Cardiac muscle cell (in vitro differentiated cells and primary cell): ENCODE data around the gene KYAT1. TPM values are rescaled to one million over a fixed set of nuclear protein-coding genes. Genes with fewer than 3 reads are reported as not detected.
"Not testable (repeated sequence)": the region's sequence is repeated elsewhere in the genome, so short reads cannot be mapped to it uniquely, and the experiment has no call there.

Experiments used
- DNase-seq, 2 donors: peaks; one replicate each; pipeline versions ENCODE4 v3.0.0 to v3.0.0-alpha.2; 2010 to 2017; ENCODE audit warnings: low read depth in 1 of 2, low spot score in 1 of 2
- H3K27ac ChIP-seq: fragments of 200-600 bp; sonication (generic); 2 replicates; pipeline ENCODE4 v1.5.1; 2016
- H3K27me3 ChIP-seq: fragments of 200-600 bp; sonication (generic); 2 replicates; pipeline ENCODE4 v1.6.0; 2016; ENCODE audit warnings: control low read depth
- H3K36me3 ChIP-seq: fragments of 200-600 bp; sonication (generic); 2 replicates; pipeline ENCODE4 v1.5.1; 2016; ENCODE audit warnings: control low read depth
- H3K4me1 ChIP-seq: fragments of 200-600 bp; sonication (generic); 2 replicates; pipeline ENCODE4 v1.8.1; 2017; ENCODE audit warnings: low read depth, mild to moderate bottlenecking, mixed run types
- H3K4me3 ChIP-seq: fragments of 200-600 bp; sonication (generic); 2 replicates; pipeline ENCODE4 v1.5.1; 2016; ENCODE audit warnings: mild to moderate bottlenecking
- H3K9me3 ChIP-seq: fragments of 200-600 bp; sonication (generic); 2 replicates; pipeline ENCODE4 v1.5.1; 2017; ENCODE audit warnings: low read depth, mild to moderate bottlenecking, control low read depth
- CTCF ChIP-seq: IDR thresholded peaks from 2 replicates; pipeline ENCODE4 v1.5.1; 2012; ENCODE audit warnings: low read depth, mild to moderate bottlenecking, low read length
- polyA plus RNA-seq: library from polyadenylated mRNA; unstranded; fragments of >200 nt; fragmentation: Nextera tagmentation; extraction: Ambion mirVana; gene quantifications from 2 replicates; pipeline ENCODE4 v1.2.1, GENCODE V29; 2016
- total RNA-seq: library from RNA; depleted of rRNA; stranded (reverse); fragments of >200 nt; gene quantifications from 2 replicates; pipeline ENCODE4 v1.2.3, GENCODE V29; 2016

KYAT1 gene
- total and polyA plus RNA-seq, 2 experiments from 2014 or later, result 23.3 to 36.9 TPM

- no peak overlapping the region for H3K4me3 ChIP-seq
These were observed 20.2 kb downstream of the KYAT1 start for GRCh38 chr9:128861501-128861900.

GRCh38 chr9:128860937-128861336 lies 20.8 kb downstream of the KYAT1 start:
- no peak for DNase-seq
- no peaks in the 10 kb centered on the region for H3K36me3 ChIP-seq
- no peak overlapping the region for H3K27ac ChIP-seq
- no peaks in the 10 kb centered on the region for H3K27me3 ChIP-seq
- no peaks in the 10 kb centered on the region for H3K4me1 ChIP-seq
- no peaks in the 10 kb centered on the region for H3K9me3 ChIP-seq
- no peak overlapping the region for H3K4me3 ChIP-seq
- TF ChIP-seq CTCF, result no peak

More at GRCh38 chr9:128861501-128861900, 20.2 kb downstream of the KYAT1 start:
- Histone ChIP-seq H3K36me3 (no peaks in the 10 kb centered on the region), H3K27me3 (no peaks in the 10 kb centered on the region), H3K4me1 (no peaks in the 10 kb centered on the region), H3K9me3 (no peaks in the 10 kb centered on the region), H3K27ac (no peak overlapping the region)
- DNase-seq, result no peak
- TF ChIP-seq CTCF, result no peak

- H3K4me1 ChIP-seq, H3K4me3 ChIP-seq, H3K36me3 ChIP-seq, H3K27me3 ChIP-seq, H3K27ac ChIP-seq, DNase-seq, H3K9me3 ChIP-seq: not testable (repeated sequence)
These were observed 23.3 kb downstream of the KYAT1 start for GRCh38 chr9:128858476-128858875.

- DNase-seq, H3K9me3 ChIP-seq, H3K4me3 ChIP-seq, H3K4me1 ChIP-seq, H3K36me3 ChIP-seq, H3K27me3 ChIP-seq, H3K27ac ChIP-seq: not testable (repeated sequence)
These were observed 27.3 kb downstream of the KYAT1 start for GRCh38 chr9:128854454-128854853.

GRCh38 chr9:128852646-128853045 lies 29.1 kb downstream of the KYAT1 start:
- not testable (repeated sequence) for H3K9me3 ChIP-seq, H3K4me1 ChIP-seq, DNase-seq, H3K4me3 ChIP-seq, H3K27ac ChIP-seq, H3K27me3 ChIP-seq, H3K36me3 ChIP-seq

GRCh38 chr9:128851779-128852600 lies 29.8 kb downstream of the KYAT1 start:
- peak; percentile 47 for TF ChIP-seq CTCF
- H3K36me3 ChIP-seq, result not testable (repeated sequence)
- DNase-seq, result peak; percentile 35 to 65

GRCh38 chr9:128851024-128851423 lies 30.7 kb downstream of the KYAT1 start:
- not testable (repeated sequence) for DNase-seq

More at GRCh38 chr9:128851779-128852600, 29.8 kb downstream of the KYAT1 start:
- not testable (repeated sequence) for H3K4me1 ChIP-seq, H3K27ac ChIP-seq, H3K27me3 ChIP-seq, H3K4me3 ChIP-seq, H3K9me3 ChIP-seq

More at GRCh38 chr9:128851024-128851423, 30.7 kb downstream of the KYAT1 start:
- H3K4me3 ChIP-seq, H3K27ac ChIP-seq, H3K27me3 ChIP-seq, H3K36me3 ChIP-seq, H3K4me1 ChIP-seq, H3K9me3 ChIP-seq: not testable (repeated sequence)
